HEK293 (cell line): ENCODE measurements around the gene TSPAN3.

Experiments used
- CTCF ChIA-PET: fragments of 350-600 bp; formaldehyde crosslinking; extraction: SDS; loops from one replicate; lab custom pipeline; 2021; ENCODE audit warnings: antibody characterized with exemption; lab: Yijun Ruan, JAX
- POLR2A ChIA-PET: fragments of 300-600 bp; formaldehyde crosslinking; extraction: SDS; loops from one replicate; lab custom pipeline; 2020; ENCODE audit warnings: antibody characterized with exemption, inconsistent platforms; lab: Yijun Ruan, JAX
- H3K27ac ChIP-seq: fragments of 200-500 bp; sonication (Bioruptor generic); 2 replicates; pipeline ENCODE4 v1.5.1; 2014; ENCODE audit warnings: low read depth, low read length, control low read depth, inconsistent platforms; ENCODE audit errors: extremely low read depth
- H3K36me3 ChIP-seq, 2 experiments: fragments of 200-500 bp in 1 of 2; sonication (Bioruptor generic) in 1 of 2; 1 replicate in 1 of 2; 2 replicates in 1 of 2; pipeline ENCODE4 v1.5.1; 2014 to 2017; ENCODE audit warnings: inconsistent platforms in 2 of 2, low read length in 2 of 2; ENCODE audit not compliant: control insufficient read depth in 2 of 2, insufficient read depth in 1 of 2
- H3K4me1 ChIP-seq: fragments of 200-500 bp; sonication (Bioruptor generic); 2 replicates; pipeline ENCODE4 v1.5.1; 2014; ENCODE audit warnings: mild to moderate bottlenecking, low read length, inconsistent platforms; ENCODE audit not compliant: control insufficient read depth, insufficient read depth
- H3K4me3 ChIP-seq: 2 replicates; pipeline ENCODE4 v1.5.1; 2011; ENCODE audit warnings: low read depth, mild to moderate bottlenecking, control low read depth, low read length, moderate library complexity
- H3K9me3 ChIP-seq: fragments of 200-500 bp; sonication (Bioruptor generic); 2 replicates; pipeline ENCODE4 v1.5.1; 2014; ENCODE audit warnings: low read depth, low read length, inconsistent platforms; ENCODE audit not compliant: control insufficient read depth, insufficient read depth
- EGR2 ChIP-seq: fragments of 450-650 bp; formaldehyde crosslinking; IDR thresholded peaks from 2 replicates; pipeline ENCODE4 v1.5.1; 2016; ENCODE audit warnings: low read depth, missing biosample characterization, missing genetic modification characterization
- KLF17 ChIP-seq: fragments of 450-650 bp; formaldehyde crosslinking; IDR thresholded peaks from 2 replicates; pipeline ENCODE4 v1.5.1; 2016; ENCODE audit warnings: missing biosample characterization, missing genetic modification characterization
- REPIN1 ChIP-seq: fragments of 450-650 bp; formaldehyde crosslinking; IDR thresholded peaks from 2 replicates; pipeline ENCODE4 v1.5.1; 2017; ENCODE audit warnings: missing biosample characterization, missing genetic modification characterization, low read depth
- SCRT1 ChIP-seq: fragments of 450-650 bp; formaldehyde crosslinking; IDR thresholded peaks from 2 replicates; pipeline ENCODE4 v1.5.1; 2016; ENCODE audit warnings: missing biosample characterization, missing genetic modification characterization, borderline replicate concordance
- SP3 ChIP-seq: fragments of 450-650 bp; formaldehyde crosslinking; IDR thresholded peaks from 2 replicates; pipeline ENCODE4 v1.5.1; 2016; ENCODE audit warnings: missing biosample characterization, missing genetic modification characterization
- ZBTB48 ChIP-seq: fragments of 450-650 bp; formaldehyde crosslinking; IDR thresholded peaks from 2 replicates; pipeline ENCODE4 v1.5.1; 2016; ENCODE audit warnings: missing biosample characterization, missing genetic modification characterization
- ZBTB6 ChIP-seq: fragments of 450-650 bp; formaldehyde crosslinking; IDR thresholded peaks from 2 replicates; pipeline ENCODE4 v1.5.1; 2017; ENCODE audit warnings: missing biosample characterization, missing genetic modification characterization
- ZFHX2 ChIP-seq: fragments of 450-650 bp; formaldehyde crosslinking; conservative IDR thresholded peaks from 2 replicates; pipeline ENCODE4 v1.5.1; 2016; ENCODE audit warnings: missing biosample characterization, missing genetic modification characterization
- ZFP3 ChIP-seq: fragments of 450-650 bp; formaldehyde crosslinking; IDR thresholded peaks from 2 replicates; pipeline ENCODE4 v1.5.1; 2016; ENCODE audit warnings: low read depth, missing biosample characterization, missing genetic modification characterization
- ZNF112 ChIP-seq: fragments of 450-650 bp; formaldehyde crosslinking; IDR thresholded peaks from 2 replicates; pipeline ENCODE4 v1.5.0; 2017; ENCODE audit warnings: missing biosample characterization, missing genetic modification characterization
- ZNF155 ChIP-seq: fragments of 450-650 bp; formaldehyde crosslinking; IDR thresholded peaks from 2 replicates; pipeline ENCODE4 v1.5.1; 2016; ENCODE audit warnings: missing biosample characterization, missing genetic modification characterization
- ZNF16 ChIP-seq: fragments of 450-650 bp; formaldehyde crosslinking; IDR thresholded peaks from 2 replicates; pipeline ENCODE4 v1.5.1; 2016; ENCODE audit warnings: low read depth, missing biosample characterization, missing genetic modification characterization
- ZNF184 ChIP-seq: fragments of 450-650 bp; IDR thresholded peaks from 2 replicates; pipeline ENCODE4 v1.5.1; 2018; ENCODE audit warnings: missing biosample characterization, mild to moderate bottlenecking, missing genetic modification characterization
- ZNF211 ChIP-seq: fragments of 450-650 bp; formaldehyde crosslinking; IDR thresholded peaks from 2 replicates; pipeline ENCODE4 v1.5.1; 2016; ENCODE audit warnings: low read depth, missing biosample characterization, missing genetic modification characterization
- ZNF324 ChIP-seq: fragments of 450-650 bp; formaldehyde crosslinking; IDR thresholded peaks from 2 replicates; pipeline ENCODE4 v1.5.1; 2016; ENCODE audit warnings: missing biosample characterization, missing genetic modification characterization
- ZNF37A ChIP-seq: fragments of 450-650 bp; IDR thresholded peaks from 2 replicates; pipeline ENCODE4 v1.5.1; 2018; ENCODE audit warnings: missing biosample characterization, missing genetic modification characterization
- ZNF48 ChIP-seq: fragments of 450-650 bp; formaldehyde crosslinking; IDR thresholded peaks from 2 replicates; pipeline ENCODE4 v1.5.1; 2016; ENCODE audit warnings: missing biosample characterization, missing genetic modification characterization
- ZNF514 ChIP-seq: fragments of 450-650 bp; formaldehyde crosslinking; IDR thresholded peaks from 2 replicates; pipeline ENCODE4 v1.5.1; 2016; ENCODE audit warnings: missing biosample characterization, missing genetic modification characterization
- ZNF600 ChIP-seq: fragments of 450-650 bp; formaldehyde crosslinking; IDR thresholded peaks from 2 replicates; pipeline ENCODE4 v1.5.1; 2016; ENCODE audit warnings: missing biosample characterization, missing genetic modification characterization
- ZNF610 ChIP-seq: fragments of 450-650 bp; formaldehyde crosslinking; IDR thresholded peaks from 2 replicates; pipeline ENCODE4 v1.5.1; 2016; ENCODE audit warnings: missing biosample characterization, missing genetic modification characterization, borderline replicate concordance
- ZNF623 ChIP-seq: fragments of 450-650 bp; formaldehyde crosslinking; IDR thresholded peaks from 2 replicates; pipeline ENCODE4 v1.5.1; 2016; ENCODE audit warnings: missing biosample characterization, missing genetic modification characterization
- ZNF664 ChIP-seq: fragments of 450-650 bp; formaldehyde crosslinking; IDR thresholded peaks from 2 replicates; pipeline ENCODE4 v1.5.1; 2016; ENCODE audit warnings: missing biosample characterization, missing genetic modification characterization
- ZNF768 ChIP-seq: fragments of 450-650 bp; formaldehyde crosslinking; IDR thresholded peaks from 2 replicates; pipeline ENCODE4 v1.5.1; 2018; ENCODE audit warnings: missing biosample characterization, mild to moderate bottlenecking, missing genetic modification characterization
- ZNF776 ChIP-seq: fragments of 450-650 bp; formaldehyde crosslinking; IDR thresholded peaks from 2 replicates; pipeline ENCODE4 v1.5.0; 2017; ENCODE audit warnings: missing biosample characterization, missing genetic modification characterization, borderline replicate concordance
- ZNF785 ChIP-seq: fragments of 450-650 bp; formaldehyde crosslinking; IDR thresholded peaks from 2 replicates; pipeline ENCODE4 v1.5.1; 2016; ENCODE audit warnings: missing biosample characterization, missing genetic modification characterization
- ZNF843 ChIP-seq: fragments of 450-650 bp; formaldehyde crosslinking; IDR thresholded peaks from 2 replicates; pipeline ENCODE4 v1.5.1; 2016; ENCODE audit warnings: missing biosample characterization, missing genetic modification characterization
- ZSCAN18 ChIP-seq: fragments of 450-650 bp; formaldehyde crosslinking; IDR thresholded peaks from 2 replicates; pipeline ENCODE4 v1.5.1; 2016; ENCODE audit warnings: missing biosample characterization, missing genetic modification characterization

TSPAN3 gene

GRCh38 chr15:77010857-77011256 lies 60.1 kb downstream of the TSPAN3 start:
- H3K27ac ChIP-seq = no peak overlapping the region
- H3K36me3 ChIP-seq = no peaks in the 10 kb centered on the region
- ChIA-PET CTCF (interaction anchor here (0.6 to 1.1 kb wide), 2 partner anchors 13 to 860 kb away, joined by 3 to 4 read pairs; no protein-coding TSS in a partner anchor), POLR2A (no interaction called here)
- no peak overlapping the region for H3K4me3 ChIP-seq
- no peaks in the 10 kb centered on the region for H3K4me1 ChIP-seq
- H3K9me3 ChIP-seq = no peaks in the 10 kb centered on the region
- no peak for TF ChIP-seq SP3 (tag by site-specific recombination)
- no peak for TF ChIP-seq ZNF184
- no peak for TF ChIP-seq ZNF211 (tag by site-specific recombination)

- no peak overlapping the region for H3K27ac ChIP-seq
- H3K36me3 ChIP-seq = no peaks in the 10 kb centered on the region
- H3K9me3 ChIP-seq = no peaks in the 10 kb centered on the region
- TF ChIP-seq ZFP3 (tag by site-specific recombination) (no peak), ZNF623 (no peak), ZNF48 (tag by site-specific recombination) (no peak), ZNF785 (tag by site-specific recombination) (no peak), ZNF155 (tag by site-specific recombination) (no peak), ZNF843 (tag by site-specific recombination) (no peak), ZNF324 (tag by site-specific recombination) (no peak), EGR2 (no peak), ZNF664 (tag by site-specific recombination) (no peak), ZNF514 (no peak), ZNF37A (no peak), KLF17 (tag by site-specific recombination) (no peak), ZNF16 (tag by site-specific recombination) (no peak), ZNF184 (no peak), ZNF776 (tag by site-specific recombination) (no peak), REPIN1 (no peak), SCRT1 (tag by site-specific recombination) (no peak), ZSCAN18 (no peak)
- H3K4me3 ChIP-seq = no peak overlapping the region
- POLR2A ChIA-PET = no interaction called here
- CTCF ChIA-PET = interaction anchor here (0.6 to 1.1 kb wide), 2 partner anchors 14 to 860 kb away, joined by 3 to 4 read pairs; no protein-coding TSS in a partner anchor
- no peaks in the 10 kb centered on the region for H3K4me1 ChIP-seq
Observed at GRCh38 chr15:77010312-77010686, 60.6 kb downstream of the TSPAN3 start.

- H3K27ac ChIP-seq = no peak overlapping the region
- no peaks in the 10 kb centered on the region for H3K9me3 ChIP-seq
- TF ChIP-seq ZNF610 = no peak
- no peak for TF ChIP-seq ZNF768 (tag by site-specific recombination)
- TF ChIP-seq ZBTB6 = no peak
- 0 out of 2 replicates have a peak, but pooled peaks have one; percentile 13 for TF ChIP-seq ZNF600 (tag by site-specific recombination)
- TF ChIP-seq ZNF112 (tag by site-specific recombination) = no peak
- no peak for TF ChIP-seq ZBTB48 (tag by site-specific recombination)
- TF ChIP-seq EGR2 = peak; percentile 58
- TF ChIP-seq ZFHX2 (tag by site-specific recombination) = peak; percentile 44; the same call in 1 of the 2 replicates
- ChIA-PET POLR2A (no interaction called here), CTCF (no interaction called here)
- H3K36me3 ChIP-seq = no peaks in the 10 kb centered on the region
- H3K4me3 ChIP-seq = no peak overlapping the region
- no peaks in the 10 kb centered on the region for H3K4me1 ChIP-seq
Observed at GRCh38 chr15:77009646-77010311, 61.1 kb downstream of the TSPAN3 start.
